Thymus (tissue), 11 donors: ENCODE results near the gene GRIA2. TPM values are rescaled to one million over a fixed set of nuclear protein-coding genes. Genes with fewer than 3 reads are reported as not detected.

Experiments used
- DNase-seq, 9 donors: peaks; one replicate each; pipeline ENCODE4 v3.0.0-alpha.2; 2013; ENCODE audit warnings: low spot score in 9 of 9, low read depth in 6 of 9, missing footprints in 1 of 9
- H3K27ac ChIP-seq, 2 donors: one replicate each; pipeline ENCODE4 v1.5.1; 2013; ENCODE audit warnings: control low read depth in 1 of 2, low read depth in 1 of 2, low read length in 1 of 2, mild to moderate bottlenecking in 1 of 2, moderate library complexity in 1 of 2
- H3K27me3 ChIP-seq, 2 donors: one replicate each; pipeline ENCODE4 v1.5.1; 2013; ENCODE audit warnings: low read length in 1 of 2; ENCODE audit not compliant: control insufficient read depth in 2 of 2, insufficient read depth in 1 of 2
- H3K36me3 ChIP-seq, 2 donors: one replicate each; pipeline ENCODE4 v1.5.1; 2013; ENCODE audit warnings: low read length in 1 of 2, mild to moderate bottlenecking in 1 of 2, moderate library complexity in 1 of 2; ENCODE audit not compliant: control insufficient read depth in 2 of 2, insufficient read depth in 2 of 2
- H3K4me1 ChIP-seq, 2 donors: one replicate each; pipeline ENCODE4 v1.5.1; 2013; ENCODE audit warnings: low read length in 2 of 2; ENCODE audit not compliant: control insufficient read depth in 2 of 2, insufficient read depth in 2 of 2
- H3K4me3 ChIP-seq, 2 donors: one replicate each; pipeline ENCODE4 v1.5.1; 2013; ENCODE audit warnings: low read length in 2 of 2, control low read depth in 1 of 2, mild to moderate bottlenecking in 1 of 2
- H3K9me3 ChIP-seq, 2 donors: one replicate each; pipeline ENCODE4 v1.5.1; 2013; ENCODE audit warnings: low read length in 1 of 2, mild to moderate bottlenecking in 1 of 2; ENCODE audit not compliant: control insufficient read depth in 2 of 2, insufficient read depth in 1 of 2
- WGBS: extraction: QIAGEN DNeasy Blood & Tissue Kit; methylation state at CpG from one replicate; pipeline ENCODE4 v1.1.7; 2013; 5-methylcytosine and 5-hydroxymethylcytosine counted together
- polyA plus RNA-seq: library from polyadenylated mRNA; stranded (reverse); fragments of 200-250 nt; gene quantifications from one replicate; pipeline ENCODE4 v1.2.3, GENCODE V29; 2013
- total RNA-seq: library from RNA; stranded (reverse); fragments of 120-200 nt; gene quantifications from one replicate; pipeline ENCODE4 v1.2.4, GENCODE V29; 2013
- donor health status: healthy.

GRIA2 gene
- total and polyA plus RNA-seq, 2 donors, result 0.25 to 0.38 TPM

DNA sequence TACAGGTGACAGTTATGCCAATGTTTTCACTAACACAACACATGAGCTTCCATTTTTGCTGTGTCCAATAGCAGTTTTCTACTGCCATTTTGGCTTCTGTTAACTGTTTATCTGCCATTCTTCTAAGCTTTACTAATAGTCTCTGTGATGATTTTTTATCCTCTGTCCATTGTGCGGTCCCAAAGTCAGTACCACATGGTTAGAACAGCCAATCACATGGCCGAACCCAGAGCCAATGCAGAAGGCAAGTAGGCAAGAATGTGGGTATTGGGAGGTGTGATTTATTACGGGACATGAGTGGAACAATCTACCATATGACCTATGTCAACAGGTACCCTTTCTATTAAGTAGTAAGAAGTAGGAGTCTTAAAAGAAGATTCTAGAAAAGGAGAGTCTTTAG, 61.5 kb downstream of the GRIA2 start:
- Histone ChIP-seq H3K4me3 (no peak overlapping the region), H3K27me3 (no peaks in the 10 kb centered on the region), H3K36me3 (no peaks in the 10 kb centered on the region), H3K9me3 (no peaks in the 10 kb centered on the region), H3K27ac (no peak overlapping the region), H3K4me1 (no peaks in the 10 kb centered on the region)
- 92% methylated on average over 3 of the region's 3 CpGs for WGBS
- DNase-seq, result no peak

DNA sequence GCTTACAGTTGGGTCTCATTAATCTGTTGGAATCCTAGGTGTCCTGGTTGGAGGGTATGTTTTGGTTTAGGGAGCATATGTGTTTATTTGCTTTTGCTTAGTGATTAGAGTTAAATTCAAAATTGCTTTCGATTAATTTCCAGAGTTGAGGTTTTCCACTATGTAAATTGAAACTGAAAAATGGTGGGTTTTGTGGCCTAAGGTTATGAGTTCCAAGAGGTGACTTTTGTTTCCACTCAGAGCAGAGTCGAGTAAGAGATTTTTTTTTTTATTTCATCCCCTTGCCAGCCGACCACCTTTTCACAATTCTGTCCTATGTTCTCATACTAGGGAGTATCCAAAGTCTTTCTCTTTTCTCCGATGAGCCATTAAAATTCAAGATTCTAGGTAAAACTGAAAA, 66.9 kb downstream of the GRIA2 start:
- Histone ChIP-seq H3K27ac (no peak overlapping the region), H3K27me3 (no peaks in the 10 kb centered on the region), H3K4me1 (no peaks in the 10 kb centered on the region), H3K36me3 (no peaks in the 10 kb centered on the region), H3K9me3 (no peaks in the 10 kb centered on the region), H3K4me3 (no peak overlapping the region)
- 89% methylated on average over 4 of the region's 4 CpGs for WGBS
- no peak for DNase-seq

DNA sequence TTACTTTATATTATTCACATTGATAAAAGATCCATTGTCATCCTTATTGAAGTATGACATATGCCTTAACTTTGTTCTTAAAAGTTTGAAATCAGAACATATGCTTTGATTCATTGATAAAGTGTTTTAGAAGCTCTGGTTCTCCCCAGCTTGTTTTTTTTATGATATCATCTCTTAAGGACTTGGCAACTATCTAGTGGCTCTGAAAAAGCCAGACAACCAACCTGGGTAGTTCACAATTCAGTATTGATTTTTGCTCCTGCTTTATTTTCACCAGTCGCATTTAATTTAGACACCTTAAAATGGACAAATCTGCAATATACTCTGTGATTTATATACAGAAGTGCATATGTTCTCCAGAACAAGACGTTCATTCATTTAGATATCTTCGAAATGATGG, 70.1 kb downstream of the GRIA2 start:
- 86% methylated on average over 3 of the region's 3 CpGs for WGBS
- no peaks in the 10 kb centered on the region for H3K27me3 ChIP-seq
- no peak overlapping the region for H3K27ac ChIP-seq
- H3K9me3 ChIP-seq, result no peaks in the 10 kb centered on the region
- no peak for DNase-seq
- no peaks in the 10 kb centered on the region for H3K36me3 ChIP-seq
- H3K4me3 ChIP-seq, result no peak overlapping the region
- no peaks in the 10 kb centered on the region for H3K4me1 ChIP-seq

DNA sequence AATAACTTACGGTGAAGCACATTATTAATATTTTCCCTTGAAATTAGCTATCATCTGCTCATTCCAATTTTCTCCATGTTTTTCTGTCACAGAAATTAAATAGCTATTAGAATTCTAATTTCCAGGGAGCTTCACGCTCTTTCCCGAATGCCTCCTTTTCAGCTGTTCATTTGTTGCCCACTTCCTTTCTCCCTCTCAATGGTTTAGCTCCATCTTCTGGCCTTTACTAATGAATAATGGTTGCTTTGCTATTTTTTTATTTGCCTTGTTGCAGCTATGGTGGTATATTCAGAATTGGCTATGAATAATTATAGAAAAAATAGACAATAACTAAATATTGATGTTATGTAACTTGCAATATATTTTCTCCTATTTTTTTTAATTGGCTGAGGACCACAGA, 70.5 kb downstream of the GRIA2 start:
- Histone ChIP-seq H3K4me3 (no peak overlapping the region), H3K27me3 (no peaks in the 10 kb centered on the region), H3K9me3 (no peaks in the 10 kb centered on the region), H3K4me1 (no peaks in the 10 kb centered on the region), H3K36me3 (no peaks in the 10 kb centered on the region), H3K27ac (no peak overlapping the region)
- WGBS, result 86% methylated on average over 3 of the region's 3 CpGs
- DNase-seq, result no peak

DNA sequence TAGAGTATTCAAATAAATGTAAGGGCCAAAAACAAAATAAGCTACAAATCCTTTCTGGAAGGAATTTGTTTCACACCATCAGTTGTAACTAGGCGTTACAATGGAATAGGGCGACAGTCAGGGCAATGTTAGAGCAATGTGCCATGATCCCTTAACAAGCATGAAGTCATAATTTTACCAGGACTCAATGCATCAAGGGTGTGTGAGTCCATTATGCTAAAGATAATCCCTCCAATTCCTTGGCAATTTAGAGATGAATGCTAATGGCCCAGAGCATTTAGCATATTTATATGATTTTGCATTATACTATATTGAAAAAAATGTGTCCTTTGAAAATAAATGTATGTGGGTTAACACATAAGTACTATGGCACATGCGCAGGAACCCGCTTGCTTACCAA, 73.1 kb downstream of the GRIA2 start:
- H3K4me1 ChIP-seq, result no peaks in the 10 kb centered on the region
- DNase-seq, result no peak
- H3K4me3 ChIP-seq, result no peak overlapping the region
- no peaks in the 10 kb centered on the region for H3K36me3 ChIP-seq
- H3K9me3 ChIP-seq, result no peaks in the 10 kb centered on the region
- WGBS, result 93% methylated on average over 4 of the region's 4 CpGs
- H3K27me3 ChIP-seq, result no peaks in the 10 kb centered on the region
- H3K27ac ChIP-seq, result no peak overlapping the region

DNA sequence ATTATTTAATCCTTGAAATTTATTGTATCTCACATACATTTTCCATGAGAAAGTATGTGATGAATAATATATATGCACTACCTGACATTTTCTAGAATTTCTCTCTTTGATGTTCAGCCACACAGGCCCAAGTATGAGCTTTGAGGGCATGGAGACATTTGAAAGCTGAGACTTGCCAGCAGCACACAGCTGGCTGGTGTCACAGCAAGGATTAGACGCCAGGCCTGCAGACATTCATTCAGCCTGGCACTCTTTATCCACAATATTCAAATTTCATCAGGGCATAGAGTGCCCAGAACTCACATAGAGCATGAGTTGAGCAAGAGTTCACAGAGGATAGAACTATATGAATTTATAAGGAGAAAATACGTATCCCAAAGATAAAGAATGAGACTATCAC, 74.0 kb downstream of the GRIA2 start:
- H3K4me1 ChIP-seq, result no peaks in the 10 kb centered on the region
- whole genome bisulfite sequencing, result 85% methylated on average over 2 of the region's 2 CpGs
- no peaks in the 10 kb centered on the region for H3K9me3 ChIP-seq
- no peak for DNase-seq
- H3K27me3 ChIP-seq, result no peaks in the 10 kb centered on the region
- no peak overlapping the region for H3K4me3 ChIP-seq
- no peak overlapping the region for H3K27ac ChIP-seq
- H3K36me3 ChIP-seq, result no peaks in the 10 kb centered on the region

DNA sequence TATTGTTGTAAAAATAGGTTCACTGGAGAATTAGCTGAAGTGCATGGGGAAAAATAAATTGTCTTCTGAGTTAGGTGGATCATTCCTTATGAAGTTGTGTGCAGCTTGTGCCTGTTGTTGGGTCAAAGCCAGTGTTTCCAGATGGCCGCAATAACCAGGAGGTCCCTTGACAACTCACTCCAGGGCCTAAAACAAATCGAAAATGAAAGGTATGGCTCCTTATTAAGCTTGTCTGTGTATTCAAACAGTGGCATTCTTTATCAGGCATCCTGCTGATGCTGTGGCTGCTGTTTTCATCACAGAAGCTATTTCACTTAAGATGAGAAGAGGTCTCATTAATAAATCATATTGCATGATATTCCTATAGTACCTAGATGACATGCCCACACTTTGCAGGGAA, 80.2 kb downstream of the GRIA2 start:
- 90% methylated on average over 2 of the region's 2 CpGs for WGBS
- DNase-seq, result no peak
- no peaks in the 10 kb centered on the region for H3K9me3 ChIP-seq

DNA sequence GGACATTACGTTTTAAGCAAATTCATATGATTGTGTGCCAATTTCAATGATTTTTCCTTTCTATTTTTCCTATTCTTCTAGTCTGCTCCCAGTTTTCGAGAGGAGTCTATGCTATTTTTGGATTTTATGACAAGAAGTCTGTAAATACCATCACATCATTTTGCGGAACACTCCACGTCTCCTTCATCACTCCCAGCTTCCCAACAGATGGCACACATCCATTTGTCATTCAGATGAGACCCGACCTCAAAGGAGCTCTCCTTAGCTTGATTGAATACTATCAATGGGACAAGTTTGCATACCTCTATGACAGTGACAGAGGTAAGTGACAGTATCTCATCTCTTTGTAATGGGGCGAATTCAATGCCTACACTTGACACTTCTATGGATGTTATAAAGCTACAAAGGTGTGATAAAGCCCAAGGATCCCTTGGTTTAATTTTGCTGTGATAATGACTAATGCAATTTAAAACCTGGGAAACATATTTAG, 83.0 kb downstream of the GRIA2 start:
- WGBS, result 68% methylated on average over 6 of the region's 6 CpGs
- no peak overlapping the region for H3K27ac ChIP-seq
- H3K4me3 ChIP-seq, result no peak overlapping the region
- no peaks in the 10 kb centered on the region for H3K27me3 ChIP-seq
- no peaks in the 10 kb centered on the region for H3K9me3 ChIP-seq
- no peak for DNase-seq
- H3K36me3 ChIP-seq, result no peaks in the 10 kb centered on the region
- no peaks in the 10 kb centered on the region for H3K4me1 ChIP-seq

More for the DNA sequence above, 80.2 kb downstream of the GRIA2 start:
- Histone ChIP-seq H3K36me3 (no peaks in the 10 kb centered on the region), H3K27ac (no peak overlapping the region), H3K27me3 (no peaks in the 10 kb centered on the region), H3K4me1 (no peaks in the 10 kb centered on the region), H3K4me3 (no peak overlapping the region)

DNA sequence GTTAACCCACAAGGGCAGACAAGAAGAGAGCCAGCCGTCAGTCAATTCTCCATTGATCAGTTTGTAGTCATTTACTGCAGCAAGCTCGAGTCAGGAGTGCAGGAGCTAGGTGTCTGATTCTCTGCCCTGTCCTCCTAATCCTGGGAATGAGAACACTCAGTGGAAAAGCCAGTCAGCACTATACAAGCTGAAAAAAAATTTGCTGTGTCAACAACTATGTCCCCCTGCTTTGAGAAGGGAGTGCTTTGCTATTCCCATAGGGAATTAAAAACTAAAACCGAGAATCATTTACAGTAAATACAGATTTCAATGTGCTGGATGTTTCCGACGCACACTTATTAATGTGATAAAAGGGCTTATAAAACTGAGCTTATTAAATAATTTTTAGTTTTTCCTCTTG, 84.2 kb downstream of the GRIA2 start:
- Histone ChIP-seq H3K36me3 (no peaks in the 10 kb centered on the region), H3K27ac (no peak overlapping the region), H3K27me3 (no peaks in the 10 kb centered on the region), H3K4me3 (no peak overlapping the region), H3K4me1 (no peaks in the 10 kb centered on the region), H3K9me3 (no peaks in the 10 kb centered on the region)
- 85% methylated on average over 5 of the region's 5 CpGs for WGBS
- DNase-seq, result no peak

DNA sequence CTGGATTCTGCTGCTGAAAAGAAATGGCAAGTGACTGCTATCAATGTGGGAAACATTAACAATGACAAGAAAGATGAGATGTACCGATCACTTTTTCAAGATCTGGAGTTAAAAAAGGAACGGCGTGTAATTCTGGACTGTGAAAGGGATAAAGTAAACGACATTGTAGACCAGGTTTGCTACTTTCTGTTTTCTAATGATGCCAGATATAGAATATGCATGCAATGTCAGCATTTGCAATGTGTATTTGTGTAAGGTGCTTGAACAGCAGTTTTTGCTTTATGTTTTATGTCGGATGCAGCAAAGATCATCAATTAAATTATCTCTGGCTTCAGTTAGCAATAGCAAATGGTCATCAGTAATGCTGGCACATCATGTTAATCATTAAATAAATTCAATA, 92.2 kb downstream of the GRIA2 start:
- DNase-seq, result no peak
- no peaks in the 10 kb centered on the region for H3K9me3 ChIP-seq
- H3K4me1 ChIP-seq, result no peaks in the 10 kb centered on the region
- H3K27ac ChIP-seq, result no peak overlapping the region
- H3K36me3 ChIP-seq, result no peaks in the 10 kb centered on the region
- H3K27me3 ChIP-seq, result no peaks in the 10 kb centered on the region
- no peak overlapping the region for H3K4me3 ChIP-seq
- WGBS, result 88% methylated on average over 5 of the region's 5 CpGs
